K562 treated with DMSO at 1 percent for 48 hours (cell line): ENCODE measurements around the gene TECRL. TPM values are rescaled to one million over a fixed set of nuclear protein-coding genes. Genes with fewer than 3 reads are reported as not detected.

ENCODE experiments used
- total RNA-seq: library from RNA; unstranded; fragments of 300-600 nt; gene quantifications from 2 replicates; pipeline ENCODE4 v1.2.3, GENCODE V29; 2022; ENCODE audit warnings: low replicate concordance; ENCODE audit errors: extremely low read depth

The TECRL gene, protein sequence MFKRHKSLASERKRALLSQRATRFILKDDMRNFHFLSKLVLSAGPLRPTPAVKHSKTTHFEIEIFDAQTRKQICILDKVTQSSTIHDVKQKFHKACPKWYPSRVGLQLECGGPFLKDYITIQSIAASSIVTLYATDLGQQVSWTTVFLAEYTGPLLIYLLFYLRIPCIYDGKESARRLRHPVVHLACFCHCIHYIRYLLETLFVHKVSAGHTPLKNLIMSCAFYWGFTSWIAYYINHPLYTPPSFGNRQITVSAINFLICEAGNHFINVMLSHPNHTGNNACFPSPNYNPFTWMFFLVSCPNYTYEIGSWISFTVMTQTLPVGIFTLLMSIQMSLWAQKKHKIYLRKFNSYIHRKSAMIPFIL
- not detected in 2 replicates for total RNA-seq

DNA sequence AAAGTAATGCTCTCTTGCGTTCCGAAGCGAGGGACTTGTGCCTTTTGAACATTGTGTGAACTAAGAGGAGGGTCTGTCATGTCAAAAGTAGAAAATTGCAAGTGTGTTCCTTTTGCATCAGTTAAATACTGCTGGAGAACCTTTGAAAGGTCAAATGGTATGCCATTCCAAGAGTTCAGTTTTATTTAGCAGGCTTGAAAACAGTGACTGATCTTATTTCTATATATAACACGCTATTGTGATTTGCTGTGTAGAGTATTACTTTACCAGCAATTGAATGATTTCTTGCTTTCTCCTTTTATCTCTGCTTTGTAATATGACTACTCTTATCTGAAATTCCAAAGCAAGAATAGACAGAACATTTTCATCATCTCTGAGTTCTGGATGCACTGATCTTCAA is at the start of gene TECRL:
Gene TECRL (minus strand): TSS at position 151 of the 400 bp plus-strand sequence. CDS start 99 bp downstream, at position 52.

